ENCODE measurements around the gene TMEM232.

Gene TMEM232

GRCh38 chr5:110760158-110760557 lies 33.7 kb upstream of the TMEM232 start:
- Histone ChIP-seq H2AK5ac (ENCODE audit: low read depth, low read length) (no peak overlapping the region), H3K4ac (ENCODE audit: low read length) (no peak overlapping the region), H3K23ac (ENCODE audit: low read depth, low read length, poor library complexity) (no peak overlapping the region), H3K4me1 (ENCODE audit: control insufficient read depth in 2 of 2, insufficient read depth in 1 of 2, low read depth in 1 of 2, low read length in 2 of 2) (no peaks in the 10 kb centered on the region), H3K4me3 (ENCODE audit: low read length in 2 of 2) (no peak overlapping the region), H2BK12ac (ENCODE audit: low read length) (no peak overlapping the region), H2AFZ (ENCODE audit: low read length) (no peak overlapping the region), H4K91ac (ENCODE audit: low read depth, low read length, poor library complexity) (no peak overlapping the region), H3K36me3 (replicated peaks in 1 of 2; ENCODE audit: control insufficient read depth in 2 of 2, insufficient read depth in 2 of 2, low read length in 2 of 2) (peaks cover 0 to 79% of the 10 kb centered on the region in 2 donors), H4K8ac (ENCODE audit: low read depth, low read length) (no peak overlapping the region), H3K9me3 (replicated peaks in 1 of 2; ENCODE audit: control insufficient read depth in 2 of 2, insufficient read depth in 1 of 2, low read depth in 1 of 2, low read length in 2 of 2) (no peaks in the 10 kb centered on the region), H3K14ac (ENCODE audit: low read length) (no peak overlapping the region), H3K9ac (ENCODE audit: low read depth, low read length, poor library complexity) (no peak overlapping the region), H2BK120ac (ENCODE audit: low read depth, low read length) (no peak overlapping the region), H2BK5ac (ENCODE audit: low read length) (no peak overlapping the region), H3K18ac (ENCODE audit: low read length) (no peak overlapping the region), H3K4me2 (ENCODE audit: insufficient read depth, low read length, poor library complexity, severe bottlenecking) (no peak overlapping the region), H3K79me1 (ENCODE audit: low read depth, low read length) (no peaks in the 10 kb centered on the region), H3K27ac (replicated peaks; ENCODE audit: low read length) (no peak overlapping the region), H2BK15ac (ENCODE audit: low read length) (no peak overlapping the region), H3K27me3 (ENCODE audit: control insufficient read depth in 3 of 3, insufficient read depth in 3 of 3, low read depth in 1 of 3, low read length in 3 of 3) (no peaks in the 10 kb centered on the region)
- WGBS, 2 donors (ENCODE audit: extremely low coverage in 2 of 2, insufficient read length in 2 of 2, insufficient replicate concordance in 1 of 2): no CpG with 5 or more reads among the region's 1 CpG
- no peak for DNase-seq (ENCODE audit: low spot score)

- H3K4me1 ChIP-seq (ENCODE audit: control insufficient read depth in 2 of 2, insufficient read depth in 1 of 2, low read depth in 1 of 2, low read length in 2 of 2): no peaks in the 10 kb centered on the region
- H3K23ac ChIP-seq (ENCODE audit: low read depth, low read length, poor library complexity): no peak overlapping the region
- H3K79me1 ChIP-seq (ENCODE audit: low read depth, low read length): no peaks in the 10 kb centered on the region
- H2AK5ac ChIP-seq (ENCODE audit: low read depth, low read length): no peak overlapping the region
- H4K91ac ChIP-seq (ENCODE audit: low read depth, low read length, poor library complexity): no peak overlapping the region
- WGBS, 2 donors (ENCODE audit: extremely low coverage in 2 of 2, insufficient read length in 2 of 2, insufficient replicate concordance in 1 of 2): no CpG with 5 or more reads among the region's 4 CpGs
- no peak overlapping the region for H3K18ac ChIP-seq (ENCODE audit: low read length)
- DNase-seq (ENCODE audit: low spot score): peak; percentile 39
- no peak overlapping the region for H3K4me2 ChIP-seq (ENCODE audit: insufficient read depth, low read length, poor library complexity, severe bottlenecking)
- H2BK120ac ChIP-seq (ENCODE audit: low read depth, low read length): no peak overlapping the region
- no peak overlapping the region for H3K4me3 ChIP-seq (ENCODE audit: low read length in 2 of 2)
- H3K14ac ChIP-seq (ENCODE audit: low read length): no peak overlapping the region
- no peak overlapping the region for H2BK5ac ChIP-seq (ENCODE audit: low read length)
- no peak overlapping the region for H2BK15ac ChIP-seq (ENCODE audit: low read length)
- no peak overlapping the region for H4K8ac ChIP-seq (ENCODE audit: low read depth, low read length)
- no peak overlapping the region for H3K27ac ChIP-seq (replicated peaks; ENCODE audit: low read length)
- H3K27me3 ChIP-seq (ENCODE audit: control insufficient read depth in 3 of 3, insufficient read depth in 3 of 3, low read depth in 1 of 3, low read length in 3 of 3): no peaks in the 10 kb centered on the region
- H2BK12ac ChIP-seq (ENCODE audit: low read length): no peak overlapping the region
- H2AFZ ChIP-seq (ENCODE audit: low read length): no peak overlapping the region
- H3K9ac ChIP-seq (ENCODE audit: low read depth, low read length, poor library complexity): no peak overlapping the region
- H3K9me3 ChIP-seq (replicated peaks in 1 of 2; ENCODE audit: control insufficient read depth in 2 of 2, insufficient read depth in 1 of 2, low read depth in 1 of 2, low read length in 2 of 2): no peaks in the 10 kb centered on the region
- H3K36me3 ChIP-seq (replicated peaks in 1 of 2; ENCODE audit: control insufficient read depth in 2 of 2, insufficient read depth in 2 of 2, low read length in 2 of 2): peaks cover 0 to 82% of the 10 kb centered on the region in 2 donors
- no peak overlapping the region for H3K4ac ChIP-seq (ENCODE audit: low read length)
Measured at GRCh38 chr5:110757118-110757729, 30.8 kb upstream of the TMEM232 start.

GRCh38 chr5:110754181-110754580 lies 27.7 kb upstream of the TMEM232 start:
- Histone ChIP-seq H3K4ac (ENCODE audit: low read length) (no peak overlapping the region), H3K4me1 (ENCODE audit: control insufficient read depth in 2 of 2, insufficient read depth in 1 of 2, low read depth in 1 of 2, low read length in 2 of 2) (no peaks in the 10 kb centered on the region), H2BK12ac (ENCODE audit: low read length) (no peak overlapping the region), H3K36me3 (replicated peaks in 1 of 2; ENCODE audit: control insufficient read depth in 2 of 2, insufficient read depth in 2 of 2, low read length in 2 of 2) (peaks cover 0 to 74% of the 10 kb centered on the region in 2 donors), H3K27ac (replicated peaks; ENCODE audit: low read length) (no peak overlapping the region), H2BK5ac (ENCODE audit: low read length) (no peak overlapping the region), H3K14ac (ENCODE audit: low read length) (no peak overlapping the region), H3K23ac (ENCODE audit: low read depth, low read length, poor library complexity) (no peak overlapping the region), H3K9me3 (replicated peaks in 1 of 2; ENCODE audit: control insufficient read depth in 2 of 2, insufficient read depth in 1 of 2, low read depth in 1 of 2, low read length in 2 of 2) (no peaks in the 10 kb centered on the region), H2BK15ac (ENCODE audit: low read length) (no peak overlapping the region), H3K18ac (ENCODE audit: low read length) (no peak overlapping the region), H3K9ac (ENCODE audit: low read depth, low read length, poor library complexity) (no peak overlapping the region), H3K4me3 (ENCODE audit: low read length in 2 of 2) (no peak overlapping the region), H4K8ac (ENCODE audit: low read depth, low read length) (no peak overlapping the region), H2AFZ (ENCODE audit: low read length) (no peak overlapping the region), H3K4me2 (ENCODE audit: insufficient read depth, low read length, poor library complexity, severe bottlenecking) (no peak overlapping the region), H3K79me1 (ENCODE audit: low read depth, low read length) (no peaks in the 10 kb centered on the region), H2BK120ac (ENCODE audit: low read depth, low read length) (no peak overlapping the region), H3K27me3 (ENCODE audit: control insufficient read depth in 3 of 3, insufficient read depth in 3 of 3, low read depth in 1 of 3, low read length in 3 of 3) (no peaks in the 10 kb centered on the region), H4K91ac (ENCODE audit: low read depth, low read length, poor library complexity) (no peak overlapping the region), H2AK5ac (ENCODE audit: low read depth, low read length) (no peak overlapping the region)
- no peak for DNase-seq (ENCODE audit: low spot score)

- Histone ChIP-seq H2BK120ac (ENCODE audit: low read depth, low read length) (no peak overlapping the region), H4K8ac (ENCODE audit: low read depth, low read length) (no peak overlapping the region), H3K4me3 (ENCODE audit: low read length in 2 of 2) (no peak overlapping the region), H3K23ac (ENCODE audit: low read depth, low read length, poor library complexity) (no peak overlapping the region), H3K36me3 (replicated peaks in 1 of 2; ENCODE audit: control insufficient read depth in 2 of 2, insufficient read depth in 2 of 2, low read length in 2 of 2) (peaks cover 0 to 72% of the 10 kb centered on the region in 2 donors), H3K9me3 (replicated peaks in 1 of 2; ENCODE audit: control insufficient read depth in 2 of 2, insufficient read depth in 1 of 2, low read depth in 1 of 2, low read length in 2 of 2) (no peaks in the 10 kb centered on the region), H3K27ac (replicated peaks; ENCODE audit: low read length) (no peak overlapping the region), H2BK12ac (ENCODE audit: low read length) (no peak overlapping the region), H2AFZ (ENCODE audit: low read length) (no peak overlapping the region), H3K79me1 (ENCODE audit: low read depth, low read length) (no peaks in the 10 kb centered on the region), H2BK5ac (ENCODE audit: low read length) (no peak overlapping the region), H4K91ac (ENCODE audit: low read depth, low read length, poor library complexity) (no peak overlapping the region), H2BK15ac (ENCODE audit: low read length) (no peak overlapping the region), H3K9ac (ENCODE audit: low read depth, low read length, poor library complexity) (no peak overlapping the region), H3K18ac (ENCODE audit: low read length) (no peak overlapping the region), H3K27me3 (ENCODE audit: control insufficient read depth in 3 of 3, insufficient read depth in 3 of 3, low read depth in 1 of 3, low read length in 3 of 3) (no peaks in the 10 kb centered on the region), H3K4me1 (ENCODE audit: control insufficient read depth in 2 of 2, insufficient read depth in 1 of 2, low read depth in 1 of 2, low read length in 2 of 2) (no peaks in the 10 kb centered on the region), H3K4ac (ENCODE audit: low read length) (no peak overlapping the region), H3K4me2 (ENCODE audit: insufficient read depth, low read length, poor library complexity, severe bottlenecking) (no peak overlapping the region), H3K14ac (ENCODE audit: low read length) (no peak overlapping the region), H2AK5ac (ENCODE audit: low read depth, low read length) (no peak overlapping the region)
- no CpG with 5 or more reads among the region's 2 CpGs for WGBS, 2 donors (ENCODE audit: extremely low coverage in 2 of 2, insufficient read length in 2 of 2, insufficient replicate concordance in 1 of 2)
- DNase-seq (ENCODE audit: low spot score): no peak
Measured at GRCh38 chr5:110753600-110753999, 27.1 kb upstream of the TMEM232 start.
